ENCODE results near the gene GSE1.

Gene GSE1

GRCh38 chr16:85652431-85653221 is 39.5 kb downstream of the GSE1 start:
- Histone ChIP-seq H3K27me3 (no peaks in the 10 kb centered on the region), H3K4me3 (ENCODE audit: low read depth in 1 of 2, low read length in 1 of 2) (no peak overlapping the region), H3K9me3 (no peaks in the 10 kb centered on the region), H3K4me1 (ENCODE audit: control insufficient read depth in 1 of 2, insufficient read depth in 1 of 2, low read depth in 1 of 2, low read length in 1 of 2) (no peaks in the 10 kb centered on the region), H3K36me3 (peaks cover 84% of the 10 kb centered on the region), H3K27ac (no peak overlapping the region)
- no peak for TF ChIP-seq CTCF (IDR thresholded peaks at IDR 0.05)

GRCh38 chr16:85653290-85653891 is 40.3 kb downstream of the GSE1 start:
- H3K27ac ChIP-seq = no peak overlapping the region
- H3K4me1 ChIP-seq (ENCODE audit: control insufficient read depth in 1 of 2, insufficient read depth in 1 of 2, low read depth in 1 of 2, low read length in 1 of 2) = no peaks in the 10 kb centered on the region
- H3K9me3 ChIP-seq = no peaks in the 10 kb centered on the region
- H3K4me3 ChIP-seq (ENCODE audit: low read depth in 1 of 2, low read length in 1 of 2) = no peak overlapping the region
- H3K36me3 ChIP-seq = peaks cover 84% of the 10 kb centered on the region
- no peak for TF ChIP-seq CTCF (IDR thresholded peaks at IDR 0.05)
- no peaks in the 10 kb centered on the region for H3K27me3 ChIP-seq

- Histone ChIP-seq H3K4me3 (ENCODE audit: low read depth in 1 of 2, low read length in 1 of 2) (no peak overlapping the region), H3K27ac (no peak overlapping the region), H3K27me3 (no peaks in the 10 kb centered on the region), H3K9me3 (no peaks in the 10 kb centered on the region), H3K36me3 (peaks cover 84% of the 10 kb centered on the region), H3K4me1 (ENCODE audit: control insufficient read depth in 1 of 2, insufficient read depth in 1 of 2, low read depth in 1 of 2, low read length in 1 of 2) (no peaks in the 10 kb centered on the region)
- no peak for TF ChIP-seq CTCF (IDR thresholded peaks at IDR 0.05)
Measured at GRCh38 chr16:85654251-85655095, 41.4 kb downstream of the GSE1 start.

GRCh38 chr16:85655216-85656129 is 42.4 kb downstream of the GSE1 start:
- Histone ChIP-seq H3K27me3 (no peaks in the 10 kb centered on the region), H3K36me3 (peaks cover 79% of the 10 kb centered on the region), H3K4me1 (ENCODE audit: control insufficient read depth in 1 of 2, insufficient read depth in 1 of 2, low read depth in 1 of 2, low read length in 1 of 2) (no peaks in the 10 kb centered on the region), H3K27ac (no peak overlapping the region), H3K9me3 (no peaks in the 10 kb centered on the region), H3K4me3 (ENCODE audit: low read depth in 1 of 2, low read length in 1 of 2) (no peak overlapping the region)
- TF ChIP-seq CTCF (IDR thresholded peaks at IDR 0.05) = no peak

All from neutrophil (primary cell).